Measurements from ENCODE around the gene ELAVL1. TPM values are rescaled to one million over a fixed set of nuclear protein-coding genes. Genes with fewer than 3 reads are reported as not detected.

ELAVL1 gene
- total and polyA plus RNA-seq, 2 of the 13 experiments (the other 11 are each of a cell fraction or from before 2014, with no cell fraction given) = 27.9 to 38.4 TPM

DNA sequence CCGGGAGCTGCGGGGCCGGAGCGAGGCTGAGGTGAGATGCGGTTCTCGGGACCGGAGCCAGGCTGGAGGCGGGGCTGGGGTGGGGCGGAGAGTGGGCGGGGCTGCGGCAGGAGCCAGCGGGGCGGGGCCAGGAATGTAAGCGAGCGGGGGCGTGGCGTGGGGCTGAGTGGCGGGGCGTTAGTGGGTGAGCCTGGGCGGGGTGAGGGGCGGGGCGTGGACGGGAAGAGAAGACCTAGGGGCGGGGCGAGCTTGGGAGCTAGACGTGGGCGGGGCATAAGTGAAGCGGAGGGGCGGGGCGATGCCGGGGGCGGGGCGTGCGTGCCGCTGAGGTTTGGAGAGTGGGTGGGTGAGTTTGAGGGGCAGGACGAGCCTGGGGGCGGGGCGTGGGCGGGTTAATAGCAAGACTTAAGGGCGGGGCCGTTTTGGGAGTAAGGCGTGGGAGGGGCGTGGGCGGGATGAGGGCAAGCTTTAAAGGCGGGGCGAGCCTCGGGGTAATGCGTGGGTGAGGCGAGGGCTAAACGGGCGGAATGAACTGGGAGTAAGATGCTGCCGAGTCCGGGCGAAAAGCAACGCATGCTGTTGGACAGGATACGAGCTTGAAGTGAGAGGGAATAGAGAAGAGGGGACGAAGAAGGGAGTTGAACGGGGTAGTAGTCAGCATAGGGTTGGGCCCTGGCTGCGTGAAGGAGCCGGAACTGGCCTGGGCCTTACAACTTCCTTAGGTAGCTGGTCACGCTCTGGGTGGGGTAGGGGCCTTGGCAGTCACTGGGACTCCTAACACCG is 84.7 kb downstream of the ELAVL1 start (continued):
- TF ChIP-seq, protein P1, sequence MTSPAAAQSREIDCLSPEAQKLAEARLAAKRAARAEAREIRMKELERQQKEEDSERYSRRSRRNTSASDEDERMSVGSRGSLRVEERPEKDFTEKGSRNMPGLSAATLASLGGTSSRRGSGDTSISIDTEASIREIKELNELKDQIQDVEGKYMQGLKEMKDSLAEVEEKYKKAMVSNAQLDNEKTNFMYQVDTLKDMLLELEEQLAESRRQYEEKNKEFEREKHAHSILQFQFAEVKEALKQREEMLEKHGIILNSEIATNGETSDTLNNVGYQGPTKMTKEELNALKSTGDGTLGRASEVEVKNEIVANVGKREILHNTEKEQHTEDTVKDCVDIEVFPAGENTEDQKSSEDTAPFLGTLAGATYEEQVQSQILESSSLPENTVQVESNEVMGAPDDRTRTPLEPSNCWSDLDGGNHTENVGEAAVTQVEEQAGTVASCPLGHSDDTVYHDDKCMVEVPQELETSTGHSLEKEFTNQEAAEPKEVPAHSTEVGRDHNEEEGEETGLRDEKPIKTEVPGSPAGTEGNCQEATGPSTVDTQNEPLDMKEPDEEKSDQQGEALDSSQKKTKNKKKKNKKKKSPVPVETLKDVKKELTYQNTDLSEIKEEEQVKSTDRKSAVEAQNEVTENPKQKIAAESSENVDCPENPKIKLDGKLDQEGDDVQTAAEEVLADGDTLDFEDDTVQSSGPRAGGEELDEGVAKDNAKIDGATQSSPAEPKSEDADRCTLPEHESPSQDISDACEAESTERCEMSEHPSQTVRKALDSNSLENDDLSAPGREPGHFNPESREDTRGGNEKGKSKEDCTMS (CRISPR knock-in tag; conservative IDR thresholded peaks at IDR 0.05) = no peak
- TF ChIP-seq, protein P2, sequence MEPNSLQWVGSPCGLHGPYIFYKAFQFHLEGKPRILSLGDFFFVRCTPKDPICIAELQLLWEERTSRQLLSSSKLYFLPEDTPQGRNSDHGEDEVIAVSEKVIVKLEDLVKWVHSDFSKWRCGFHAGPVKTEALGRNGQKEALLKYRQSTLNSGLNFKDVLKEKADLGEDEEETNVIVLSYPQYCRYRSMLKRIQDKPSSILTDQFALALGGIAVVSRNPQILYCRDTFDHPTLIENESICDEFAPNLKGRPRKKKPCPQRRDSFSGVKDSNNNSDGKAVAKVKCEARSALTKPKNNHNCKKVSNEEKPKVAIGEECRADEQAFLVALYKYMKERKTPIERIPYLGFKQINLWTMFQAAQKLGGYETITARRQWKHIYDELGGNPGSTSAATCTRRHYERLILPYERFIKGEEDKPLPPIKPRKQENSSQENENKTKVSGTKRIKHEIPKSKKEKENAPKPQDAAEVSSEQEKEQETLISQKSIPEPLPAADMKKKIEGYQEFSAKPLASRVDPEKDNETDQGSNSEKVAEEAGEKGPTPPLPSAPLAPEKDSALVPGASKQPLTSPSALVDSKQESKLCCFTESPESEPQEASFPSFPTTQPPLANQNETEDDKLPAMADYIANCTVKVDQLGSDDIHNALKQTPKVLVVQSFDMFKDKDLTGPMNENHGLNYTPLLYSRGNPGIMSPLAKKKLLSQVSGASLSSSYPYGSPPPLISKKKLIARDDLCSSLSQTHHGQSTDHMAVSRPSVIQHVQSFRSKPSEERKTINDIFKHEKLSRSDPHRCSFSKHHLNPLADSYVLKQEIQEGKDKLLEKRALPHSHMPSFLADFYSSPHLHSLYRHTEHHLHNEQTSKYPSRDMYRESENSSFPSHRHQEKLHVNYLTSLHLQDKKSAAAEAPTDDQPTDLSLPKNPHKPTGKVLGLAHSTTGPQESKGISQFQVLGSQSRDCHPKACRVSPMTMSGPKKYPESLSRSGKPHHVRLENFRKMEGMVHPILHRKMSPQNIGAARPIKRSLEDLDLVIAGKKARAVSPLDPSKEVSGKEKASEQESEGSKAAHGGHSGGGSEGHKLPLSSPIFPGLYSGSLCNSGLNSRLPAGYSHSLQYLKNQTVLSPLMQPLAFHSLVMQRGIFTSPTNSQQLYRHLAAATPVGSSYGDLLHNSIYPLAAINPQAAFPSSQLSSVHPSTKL (CRISPR knock-in tag; IDR thresholded peaks at IDR 0.05) = no peak
- TF ChIP-seq SRY (CRISPR knock-in tag; IDR thresholded peaks at IDR 0.05) (no peak), ZNF136 (CRISPR knock-in tag; IDR thresholded peaks at IDR 0.05; ENCODE audit: low read depth) (no peak), ZNF530 (CRISPR knock-in tag; IDR thresholded peaks at IDR 0.05; ENCODE audit: low read depth) (no peak), ZNF781 (CRISPR knock-in tag; IDR thresholded peaks at IDR 0.05; ENCODE audit: borderline replicate concordance, not compliant biosample characterization) (no peak), MIER2 (CRISPR knock-in tag; IDR thresholded peaks at IDR 0.05) (no peak), NFYB (CRISPR knock-in tag; IDR thresholded peaks at IDR 0.05) (no peak), MBNL3 (CRISPR knock-in tag; conservative IDR thresholded peaks at IDR 0.05) (no peak)
- TF ChIP-seq, protein P3, sequence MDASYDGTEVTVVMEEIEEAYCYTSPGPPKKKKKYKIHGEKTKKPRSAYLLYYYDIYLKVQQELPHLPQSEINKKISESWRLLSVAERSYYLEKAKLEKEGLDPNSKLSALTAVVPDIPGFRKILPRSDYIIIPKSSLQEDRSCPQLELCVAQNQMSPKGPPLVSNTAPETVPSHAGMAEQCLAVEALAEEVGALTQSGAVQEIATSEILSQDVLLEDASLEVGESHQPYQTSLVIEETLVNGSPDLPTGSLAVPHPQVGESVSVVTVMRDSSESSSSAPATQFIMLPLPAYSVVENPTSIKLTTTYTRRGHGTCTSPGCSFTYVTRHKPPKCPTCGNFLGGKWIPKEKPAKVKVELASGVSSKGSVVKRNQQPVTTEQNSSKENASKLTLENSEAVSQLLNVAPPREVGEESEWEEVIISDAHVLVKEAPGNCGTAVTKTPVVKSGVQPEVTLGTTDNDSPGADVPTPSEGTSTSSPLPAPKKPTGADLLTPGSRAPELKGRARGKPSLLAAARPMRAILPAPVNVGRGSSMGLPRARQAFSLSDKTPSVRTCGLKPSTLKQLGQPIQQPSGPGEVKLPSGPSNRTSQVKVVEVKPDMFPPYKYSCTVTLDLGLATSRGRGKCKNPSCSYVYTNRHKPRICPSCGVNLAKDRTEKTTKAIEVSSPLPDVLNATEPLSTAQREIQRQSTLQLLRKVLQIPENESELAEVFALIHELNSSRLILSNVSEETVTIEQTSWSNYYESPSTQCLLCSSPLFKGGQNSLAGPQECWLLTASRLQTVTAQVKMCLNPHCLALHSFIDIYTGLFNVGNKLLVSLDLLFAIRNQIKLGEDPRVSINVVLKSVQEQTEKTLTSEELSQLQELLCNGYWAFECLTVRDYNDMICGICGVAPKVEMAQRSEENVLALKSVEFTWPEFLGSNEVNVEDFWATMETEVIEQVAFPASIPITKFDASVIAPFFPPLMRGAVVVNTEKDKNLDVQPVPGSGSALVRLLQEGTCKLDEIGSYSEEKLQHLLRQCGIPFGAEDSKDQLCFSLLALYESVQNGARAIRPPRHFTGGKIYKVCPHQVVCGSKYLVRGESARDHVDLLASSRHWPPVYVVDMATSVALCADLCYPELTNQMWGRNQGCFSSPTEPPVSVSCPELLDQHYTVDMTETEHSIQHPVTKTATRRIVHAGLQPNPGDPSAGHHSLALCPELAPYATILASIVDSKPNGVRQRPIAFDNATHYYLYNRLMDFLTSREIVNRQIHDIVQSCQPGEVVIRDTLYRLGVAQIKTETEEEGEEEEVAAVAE (CRISPR knock-in tag; IDR thresholded peaks at IDR 0.05; ENCODE audit: borderline replicate concordance) = no peak
- TF ChIP-seq, protein P4, sequence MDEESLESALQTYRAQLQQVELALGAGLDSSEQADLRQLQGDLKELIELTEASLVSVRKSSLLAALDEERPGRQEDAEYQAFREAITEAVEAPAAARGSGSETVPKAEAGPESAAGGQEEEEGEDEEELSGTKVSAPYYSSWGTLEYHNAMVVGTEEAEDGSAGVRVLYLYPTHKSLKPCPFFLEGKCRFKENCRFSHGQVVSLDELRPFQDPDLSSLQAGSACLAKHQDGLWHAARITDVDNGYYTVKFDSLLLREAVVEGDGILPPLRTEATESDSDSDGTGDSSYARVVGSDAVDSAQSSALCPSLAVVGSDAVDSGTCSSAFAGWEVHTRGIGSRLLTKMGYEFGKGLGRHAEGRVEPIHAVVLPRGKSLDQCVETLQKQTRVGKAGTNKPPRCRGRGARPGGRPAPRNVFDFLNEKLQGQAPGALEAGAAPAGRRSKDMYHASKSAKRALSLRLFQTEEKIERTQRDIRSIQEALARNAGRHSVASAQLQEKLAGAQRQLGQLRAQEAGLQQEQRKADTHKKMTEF (CRISPR knock-in tag; IDR thresholded peaks at IDR 0.05) = peak; percentile 9; the same call in 1 of the 2 replicates
- TF ChIP-seq, protein P5, sequence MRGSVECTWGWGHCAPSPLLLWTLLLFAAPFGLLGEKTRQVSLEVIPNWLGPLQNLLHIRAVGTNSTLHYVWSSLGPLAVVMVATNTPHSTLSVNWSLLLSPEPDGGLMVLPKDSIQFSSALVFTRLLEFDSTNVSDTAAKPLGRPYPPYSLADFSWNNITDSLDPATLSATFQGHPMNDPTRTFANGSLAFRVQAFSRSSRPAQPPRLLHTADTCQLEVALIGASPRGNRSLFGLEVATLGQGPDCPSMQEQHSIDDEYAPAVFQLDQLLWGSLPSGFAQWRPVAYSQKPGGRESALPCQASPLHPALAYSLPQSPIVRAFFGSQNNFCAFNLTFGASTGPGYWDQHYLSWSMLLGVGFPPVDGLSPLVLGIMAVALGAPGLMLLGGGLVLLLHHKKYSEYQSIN (CRISPR knock-in tag; IDR thresholded peaks at IDR 0.05; ENCODE audit: borderline replicate concordance) = no peak
